CD4-positive, alpha-beta T cell treated with Interleukin-15 for 4 hours (primary cell): ENCODE data around the gene TOR4A.
A peak's percentile ranks its signal among the peaks of the same experiment; 100 is the strongest.

ENCODE experiments used
- DNase-seq: peaks from one replicate; pipeline ENCODE4 v3.0.0-alpha.2; 2020; ENCODE audit warnings: low spot score

Gene TOR4A

GRCh38 chr9:137295849-137296669 lies 18.5 kb downstream of the TOR4A start:
- DNase-seq = no peak

DNA sequence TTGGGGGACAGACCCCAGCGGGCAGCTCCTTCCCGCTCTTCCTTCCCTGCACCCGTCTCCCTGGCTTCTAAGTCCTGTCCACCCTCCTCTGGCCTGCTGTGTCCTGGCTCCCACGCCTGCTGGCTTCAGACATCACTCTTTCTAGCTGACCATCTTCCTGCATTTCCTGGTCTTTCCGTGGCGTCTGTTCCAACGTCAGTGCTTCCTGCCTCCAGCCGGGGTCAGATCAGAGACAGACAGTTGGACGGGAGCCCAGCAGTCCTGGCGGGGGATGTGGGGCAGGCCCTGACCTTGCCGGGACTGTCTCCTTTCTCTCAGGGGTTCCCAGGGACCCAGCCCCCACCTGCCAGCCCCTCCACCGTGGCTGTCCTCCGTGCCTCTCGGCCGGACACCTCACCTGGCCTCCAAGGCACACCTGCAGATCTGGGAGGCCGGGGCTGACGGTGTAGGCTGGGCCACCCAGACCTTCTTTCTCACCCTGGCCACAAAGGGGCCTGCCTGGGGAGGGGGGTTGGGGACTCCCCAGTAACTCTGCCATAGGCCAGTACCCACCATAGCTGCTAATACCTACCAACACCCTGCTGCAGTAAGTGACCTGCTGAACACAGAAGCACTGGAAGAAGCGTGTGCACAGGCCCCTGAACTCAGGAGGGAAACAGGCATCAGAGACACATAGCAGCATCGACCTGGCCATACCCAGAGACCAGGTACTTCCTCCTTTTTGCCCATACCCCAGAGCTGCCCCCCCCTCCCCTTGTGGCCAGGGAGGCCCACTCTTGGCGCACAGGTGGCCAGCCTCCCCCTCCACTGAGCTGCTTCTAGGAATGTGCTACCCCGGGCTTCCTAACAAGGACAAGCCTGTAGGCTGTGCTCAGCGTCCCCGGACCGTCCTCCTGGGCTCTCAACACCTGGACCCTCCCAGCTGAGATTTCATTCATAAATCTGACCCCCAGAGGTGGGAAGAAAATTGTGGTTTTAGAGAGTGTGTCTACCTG lies 19.4 kb downstream of the TOR4A start:
- no peak for DNase-seq

DNA sequence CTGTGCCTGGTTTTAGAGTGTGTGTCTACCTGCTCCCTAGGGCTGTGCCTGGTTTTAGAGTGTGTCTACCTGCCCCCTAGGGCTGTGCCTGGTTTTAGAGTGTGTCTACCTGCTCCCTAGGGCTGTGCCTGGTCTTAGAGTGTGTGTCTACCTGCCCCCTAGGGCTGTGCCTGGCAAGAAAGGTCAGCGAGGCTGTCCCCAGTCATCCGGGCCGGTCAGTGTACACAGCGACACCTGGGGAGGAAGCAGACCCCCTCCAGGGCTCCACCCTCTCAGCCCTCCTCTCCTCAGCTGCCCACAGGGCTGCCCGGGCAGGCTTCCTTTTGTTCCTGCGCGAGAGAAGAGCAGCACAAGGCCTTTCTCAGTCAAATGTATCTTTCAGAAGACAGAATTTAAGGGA lies 20.4 kb downstream of the TOR4A start:
- no peak for DNase-seq

GRCh38 chr9:137298401-137299202 lies 21.1 kb downstream of the TOR4A start:
- DNase-seq = no peak

GRCh38 chr9:137299203-137299565 lies 21.7 kb downstream of the TOR4A start:
- DNase-seq = no peak

DNA sequence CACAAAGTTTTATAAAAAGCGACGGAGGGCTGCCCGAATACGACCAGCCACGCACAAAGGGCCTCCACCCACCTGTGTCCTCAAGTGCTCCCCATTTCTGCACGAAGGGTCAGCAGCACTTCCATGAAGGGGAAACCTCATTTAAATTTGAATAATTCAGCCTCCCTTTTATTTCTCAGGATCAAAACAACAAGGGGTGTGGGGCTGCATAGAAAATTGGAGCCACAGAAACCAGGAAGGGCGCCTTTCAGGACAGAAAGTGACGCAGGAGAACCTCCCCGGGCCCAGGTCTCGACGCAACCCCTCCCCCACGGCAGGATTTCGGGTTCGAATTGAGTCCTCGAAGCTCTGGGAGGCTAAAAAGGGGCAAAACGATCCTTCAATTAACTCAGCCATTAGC lies 22.4 kb downstream of the TOR4A start:
- no peak for DNase-seq

DNA sequence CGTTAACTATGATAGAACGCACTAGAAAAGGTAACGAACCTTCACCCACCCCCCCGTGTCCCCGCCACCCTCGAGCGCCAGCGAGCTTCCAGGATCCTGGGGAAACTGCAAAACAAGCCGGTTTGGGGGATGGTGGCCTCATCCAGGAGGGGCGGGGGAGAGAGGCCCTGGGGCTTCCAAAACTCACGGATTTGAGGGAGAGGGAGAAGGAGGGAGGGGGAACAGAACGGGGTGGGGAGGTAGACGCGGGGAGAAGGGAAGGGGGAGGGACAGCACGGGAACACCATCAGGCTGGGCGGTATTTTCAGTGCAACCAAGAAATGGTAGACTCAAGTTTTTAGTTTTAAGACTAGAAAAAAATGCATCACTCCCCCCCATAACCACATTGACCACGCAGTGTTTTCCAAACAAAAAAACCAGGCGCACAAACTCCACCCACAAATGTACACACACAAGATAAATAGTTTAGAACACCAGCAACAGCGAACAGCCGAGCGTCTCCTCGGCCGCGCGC lies 23.1 kb downstream of the TOR4A start:
- no peak for DNase-seq

DNA sequence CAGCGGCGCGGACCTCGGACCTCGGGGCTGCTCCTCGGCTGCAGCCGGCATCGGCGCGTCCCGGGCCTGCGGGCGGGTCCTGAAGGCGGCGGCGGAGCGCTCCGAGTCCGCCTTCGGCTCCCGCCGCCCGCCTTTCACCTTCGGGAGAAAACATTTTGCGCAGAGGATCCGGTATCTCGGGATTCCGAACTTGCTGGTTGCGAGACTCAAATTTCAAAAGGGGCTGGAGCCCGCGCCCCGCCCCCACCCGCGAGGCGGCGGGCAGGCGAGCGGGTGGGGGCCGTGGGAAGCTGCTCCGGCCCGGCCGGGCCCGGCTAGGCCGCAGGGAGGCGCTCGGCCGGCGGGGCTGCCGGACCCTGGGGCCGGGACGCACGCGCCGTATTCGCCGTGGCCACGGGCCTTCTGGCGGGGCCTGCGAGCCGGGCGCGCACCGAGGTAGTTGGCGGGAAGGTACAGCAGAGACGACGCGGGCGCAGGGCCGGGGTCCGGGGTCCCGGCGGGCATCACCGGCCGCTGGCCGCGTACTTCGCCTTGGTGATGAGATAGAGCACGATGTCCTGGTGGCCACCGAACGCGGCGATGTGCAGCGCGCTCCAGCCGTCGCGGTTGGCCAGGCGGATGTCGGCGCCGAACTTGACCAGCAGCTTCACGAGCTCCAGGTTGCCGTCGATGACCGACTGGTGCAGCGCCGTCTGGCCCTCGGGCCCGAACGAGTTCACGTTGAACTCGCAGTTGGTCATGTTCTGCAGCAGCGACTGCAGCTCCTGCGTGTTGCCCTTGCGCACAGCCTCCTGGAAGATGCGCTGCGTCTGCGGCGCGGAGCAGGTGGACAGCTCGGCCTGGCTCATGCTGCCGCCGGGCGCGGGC lies 23.8 kb downstream of the TOR4A start:
- no peak for DNase-seq

GRCh38 chr9:137302118-137302448 lies 24.6 kb downstream of the TOR4A start, which contains the start of gene NRARP:
Gene NRARP, minus strand, starts transcription at chr9:137302271. Its CDS starts 343 bp downstream, at chr9:137301928.
- DNase-seq = peak; percentile 89

DNA sequence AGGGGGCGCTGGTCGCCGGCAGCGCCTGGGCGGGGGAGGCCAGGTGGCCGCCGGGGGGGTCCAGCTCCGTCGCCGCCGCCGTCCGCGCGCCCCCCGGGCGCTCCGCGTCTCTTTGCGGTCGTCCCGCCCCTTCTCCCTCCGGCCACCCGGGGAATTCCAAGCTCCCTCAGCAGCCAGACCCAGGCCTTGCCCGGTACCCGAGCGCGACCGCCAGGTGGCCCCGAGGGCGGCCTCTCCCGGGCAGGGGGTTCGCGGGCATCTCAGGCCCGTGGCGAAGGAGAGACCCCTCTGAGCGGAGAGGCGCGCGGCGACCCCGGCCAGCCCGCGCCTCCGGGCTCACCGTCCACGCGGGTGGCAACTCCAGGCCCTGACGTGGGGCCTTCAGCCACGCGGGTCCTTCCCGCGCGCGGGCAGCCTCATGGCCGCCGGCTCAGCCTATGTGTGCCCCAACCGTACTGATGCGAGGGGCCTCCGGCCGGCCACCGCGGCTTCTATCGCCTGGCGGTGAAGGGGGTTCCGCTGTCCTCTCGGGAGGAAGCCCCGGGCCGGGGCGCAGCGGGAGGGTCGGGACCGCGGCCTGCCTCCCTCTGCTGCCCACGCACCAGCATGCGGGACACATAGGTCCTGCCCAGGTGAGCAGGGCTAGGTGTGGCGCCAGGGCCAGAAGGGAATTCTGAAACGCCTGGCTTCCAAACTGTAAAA lies 25.1 kb downstream of the TOR4A start:
- DNase-seq = no peak

- DNase-seq = no peak
Measured at GRCh38 chr9:137303151-137303892, 25.8 kb downstream of the TOR4A start.

- no peak for DNase-seq
Measured at GRCh38 chr9:137303893-137304382, 26.4 kb downstream of the TOR4A start.

DNA sequence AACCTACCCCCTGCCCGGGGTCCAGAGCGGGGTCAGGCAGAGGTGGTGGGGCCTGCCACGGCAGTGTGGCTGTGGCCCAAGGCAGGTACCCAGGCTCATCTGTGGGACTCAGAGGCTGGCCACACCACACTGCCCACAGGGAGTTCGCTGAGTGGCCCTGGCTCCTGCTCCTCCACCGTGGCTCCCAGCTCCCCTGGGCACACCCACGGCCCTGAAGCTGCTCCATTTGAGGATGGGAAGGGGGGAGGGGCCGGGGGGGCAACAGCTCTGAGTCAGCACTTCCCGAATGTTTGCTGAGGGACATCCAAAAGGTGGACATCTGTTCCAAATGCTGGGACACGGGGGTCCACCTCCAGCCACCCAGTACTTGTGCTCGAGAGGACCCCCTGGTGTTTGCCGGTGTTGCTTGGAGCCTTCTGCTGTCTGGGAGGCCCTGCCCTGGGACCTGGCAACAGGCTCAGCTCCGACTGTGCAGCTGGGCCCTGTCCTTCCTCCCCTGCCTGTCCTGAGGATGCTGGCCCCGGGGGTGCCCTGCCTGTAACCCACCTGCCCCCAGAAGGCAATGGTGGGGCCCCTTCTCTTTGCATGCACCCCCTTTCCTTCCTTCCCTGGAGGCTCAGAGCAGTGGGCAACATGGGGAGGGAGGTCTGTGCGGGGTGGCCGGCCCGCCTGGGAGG lies 27.0 kb downstream of the TOR4A start:
- DNase-seq = no peak

DNA sequence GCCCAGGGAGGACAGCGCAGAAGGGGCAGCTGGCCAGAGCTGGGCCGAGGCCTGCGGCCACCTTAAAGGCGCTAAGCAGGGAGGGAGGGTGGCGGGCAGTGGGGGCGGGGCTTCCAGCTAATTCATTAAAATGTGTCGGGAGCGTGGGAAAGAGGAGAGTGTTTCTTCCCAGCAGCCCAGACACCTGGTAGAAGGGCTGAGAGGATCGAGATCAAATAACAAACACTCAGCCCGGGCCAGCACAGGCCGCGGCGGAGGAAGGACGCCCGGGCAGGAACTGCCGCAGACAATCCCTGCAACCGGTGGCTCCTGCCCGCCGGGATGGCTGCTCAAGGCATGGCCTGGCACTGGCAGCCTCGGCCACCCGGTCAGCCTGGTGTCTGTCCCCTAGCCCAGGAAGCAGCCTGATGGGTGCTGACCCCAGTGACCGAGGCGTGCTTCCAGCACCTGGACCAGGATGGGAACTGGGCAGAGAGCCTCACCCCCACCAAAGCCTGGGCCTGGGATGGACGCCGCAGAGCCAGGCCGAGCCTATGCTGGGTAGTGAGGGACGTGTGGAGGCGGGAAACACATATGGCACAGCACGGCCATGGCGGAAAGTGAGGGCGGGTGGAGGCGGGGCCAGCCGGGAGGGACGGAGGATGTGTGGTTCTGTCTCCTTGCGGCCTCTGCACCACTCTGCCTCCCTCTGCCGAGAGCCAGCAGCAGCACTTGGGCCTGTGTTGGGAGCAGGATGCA lies 27.7 kb downstream of the TOR4A start:
- peak; percentile 33 for DNase-seq

DNA sequence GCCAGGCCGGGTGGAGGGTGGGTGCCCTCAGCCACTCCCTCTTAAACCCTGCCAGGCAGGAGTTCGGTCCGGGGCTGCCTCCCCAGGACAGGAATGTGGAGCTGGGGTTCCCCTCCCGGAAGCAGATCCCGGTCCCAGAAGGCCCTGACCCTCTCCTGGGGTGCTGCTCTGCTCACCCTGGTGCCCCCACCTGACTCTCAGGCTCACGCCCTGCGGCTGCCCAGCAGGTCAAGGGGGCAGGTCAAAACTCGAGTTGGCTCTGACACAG lies 28.2 kb downstream of the TOR4A start:
- no peak for DNase-seq

DNA sequence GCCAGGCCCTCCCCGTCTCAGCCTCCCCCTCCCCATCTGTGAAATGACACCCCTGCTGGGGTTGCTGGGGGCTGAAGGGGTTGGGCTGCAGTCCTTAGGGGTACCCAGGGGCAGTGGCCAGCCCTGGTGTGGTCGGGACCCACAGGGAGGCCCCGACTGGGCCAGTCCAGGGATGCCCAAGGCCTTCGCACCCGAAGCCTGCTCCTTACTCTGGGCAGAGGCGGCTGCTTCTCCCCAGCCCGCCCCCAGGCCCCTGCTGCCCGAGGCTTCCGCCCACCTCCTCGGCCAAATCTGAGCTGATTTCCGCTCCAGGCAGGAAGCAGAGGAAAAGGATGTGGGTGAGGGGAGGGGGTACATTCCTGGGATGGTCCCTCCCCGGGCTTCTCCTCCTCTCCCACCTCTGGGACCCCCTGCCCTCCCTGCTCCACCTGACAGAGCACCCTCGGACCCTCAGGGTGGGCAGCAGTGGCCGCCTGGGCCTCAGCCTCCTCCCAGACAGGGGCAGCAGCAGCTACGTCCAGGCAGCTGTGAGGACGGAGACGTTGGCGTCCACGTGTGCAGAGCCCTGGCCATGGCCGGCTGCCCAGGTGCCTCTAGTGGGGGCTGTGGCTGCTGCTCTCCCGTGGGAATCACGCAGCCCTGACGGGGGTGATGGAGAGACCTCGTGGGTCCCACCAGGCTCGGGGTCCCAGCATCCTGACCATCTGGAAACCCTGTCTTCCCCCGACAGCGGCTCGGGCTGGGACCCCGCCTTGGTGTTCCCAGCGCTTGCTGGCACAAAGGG lies 28.7 kb downstream of the TOR4A start:
- no peak for DNase-seq

DNA sequence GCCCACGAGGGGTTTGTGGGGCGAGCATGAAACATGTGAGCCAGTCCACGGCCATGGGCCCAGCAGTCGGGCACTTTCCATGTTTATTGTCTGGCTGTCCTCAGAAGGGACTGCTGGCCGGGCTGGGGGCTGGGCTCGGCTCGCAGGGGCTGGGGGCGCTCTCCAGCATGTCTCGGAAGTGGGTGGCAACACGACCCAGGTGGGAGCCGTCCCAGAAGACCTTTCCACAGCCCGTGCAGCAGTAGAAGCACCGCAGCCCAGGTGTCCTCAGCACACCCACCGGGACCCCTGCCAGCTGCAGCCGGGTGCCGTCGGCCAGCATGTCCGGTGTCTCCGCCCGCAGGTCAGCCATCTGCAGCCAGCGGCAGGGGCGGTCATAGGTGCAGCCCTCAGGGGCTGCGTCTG lies 29.3 kb downstream of the TOR4A start:
- no peak for DNase-seq
